Stimulated activated CD8-positive, alpha-beta memory T cell treated with anti-CD3 and anti-CD28 coated beads, Interleukin-12 subunit alpha, Interleukin-12 subunit beta, amount 100 ng/mL, for 4 hours (primary cell): ENCODE measurements around the gene E4F1.

Experiments used
- DNase-seq: peaks from one replicate; pipeline ENCODE4 v3.0.0-alpha.2; 2020; ENCODE audit warnings: low read depth

The E4F1 gene

GRCh38 chr16:2275476-2276367, 52.3 kb downstream of the E4F1 start:
- no peak for DNase-seq

DNA sequence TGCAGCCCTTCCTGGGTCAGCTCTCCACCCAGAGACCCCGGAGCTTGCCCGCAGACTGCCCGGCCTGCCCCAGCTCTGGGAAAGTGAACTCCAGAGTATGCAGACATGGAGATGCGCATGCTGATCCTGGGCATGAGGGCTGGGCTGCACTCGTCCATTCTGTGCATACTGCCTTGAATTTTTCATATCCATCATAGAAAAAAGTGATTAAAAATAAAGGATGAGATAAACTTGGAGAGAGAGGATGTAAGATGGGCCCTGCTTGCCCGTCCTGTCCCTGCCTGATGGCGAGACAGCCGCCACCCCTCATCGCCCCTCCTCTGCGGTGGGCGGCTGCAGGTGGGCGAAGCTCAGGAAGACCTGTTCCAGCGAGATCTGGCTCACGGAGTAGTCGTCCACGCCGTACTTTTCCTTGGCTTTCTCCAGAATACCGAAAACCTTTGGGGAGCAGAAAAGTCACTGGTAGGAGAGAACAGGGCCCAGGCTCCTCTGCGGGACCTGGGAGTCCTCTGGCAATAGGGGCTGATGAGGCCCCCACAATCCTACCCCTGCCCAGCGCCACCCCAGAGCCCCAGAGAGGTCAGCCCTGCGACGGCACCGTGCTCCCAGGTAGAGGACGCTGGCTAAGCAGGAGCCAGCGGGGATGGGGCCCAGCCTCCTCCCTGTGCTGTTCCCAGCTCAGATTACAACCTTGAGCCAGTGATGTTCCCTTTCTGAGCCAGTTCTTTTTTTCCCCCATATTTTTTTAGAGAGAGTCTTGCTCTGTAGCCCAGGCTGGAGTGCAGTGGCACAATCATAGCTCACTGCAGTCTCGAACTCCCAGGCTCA, 53.2 kb downstream of the E4F1 start:
- DNase-seq: no peak

- DNase-seq: no peak
Observed at GRCh38 chr16:2277466-2278271, 54.3 kb downstream of the E4F1 start.

GRCh38 chr16:2278272-2278608, 54.8 kb downstream of the E4F1 start:
- no peak for DNase-seq

- no peak for DNase-seq
Observed at GRCh38 chr16:2278956-2279800, 55.8 kb downstream of the E4F1 start.

DNA sequence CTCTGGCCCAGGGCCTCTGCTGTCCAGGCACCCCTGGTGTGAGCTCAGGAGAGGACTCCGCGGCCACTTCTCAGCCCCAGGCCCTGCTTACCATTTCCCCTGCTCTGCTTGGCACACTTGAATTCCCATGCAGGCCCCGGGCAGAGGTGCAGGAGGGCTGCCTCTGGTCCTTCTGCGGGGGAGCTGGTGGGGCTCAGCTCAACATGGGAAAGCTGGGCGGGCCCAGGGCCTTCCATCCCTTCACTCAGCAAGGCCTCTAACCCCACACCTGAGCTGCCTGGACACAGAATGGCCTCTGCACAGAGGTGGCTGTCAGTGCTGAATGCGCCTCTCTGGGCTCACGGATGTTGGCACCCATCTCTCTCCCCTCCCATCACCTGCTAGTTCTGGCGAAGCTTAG, 57.1 kb downstream of the E4F1 start:
- no peak for DNase-seq

DNA sequence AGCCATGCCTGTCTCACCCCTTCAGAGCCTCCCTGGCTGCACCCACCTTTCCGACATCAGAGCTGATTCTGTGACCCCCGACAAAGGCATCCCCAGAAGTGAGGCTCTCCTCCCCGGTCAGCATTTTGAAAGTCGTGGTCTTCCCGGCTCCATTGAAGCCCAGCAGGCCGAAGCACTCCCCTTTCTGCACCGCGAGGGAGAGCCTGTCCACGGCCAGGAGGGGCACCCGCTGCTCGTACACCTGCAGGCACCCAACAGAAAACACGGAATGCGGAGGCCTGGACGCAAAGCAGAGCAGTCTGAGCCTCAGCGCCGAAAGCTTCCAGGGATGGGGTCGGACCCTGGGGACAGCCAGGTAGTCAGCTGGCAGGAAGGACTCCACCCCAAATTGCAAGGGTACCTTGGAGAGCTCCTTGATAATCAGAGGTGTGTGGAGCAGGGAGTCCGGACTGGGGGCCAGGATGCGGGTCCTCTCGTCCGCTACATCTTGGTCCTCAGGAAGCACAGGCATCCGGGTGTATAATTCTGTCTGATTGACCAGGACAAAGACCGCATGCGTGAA, 57.7 kb downstream of the E4F1 start:
- DNase-seq: no peak

- DNase-seq: no peak
Observed at GRCh38 chr16:2282262-2282661, 58.9 kb downstream of the E4F1 start.

DNA sequence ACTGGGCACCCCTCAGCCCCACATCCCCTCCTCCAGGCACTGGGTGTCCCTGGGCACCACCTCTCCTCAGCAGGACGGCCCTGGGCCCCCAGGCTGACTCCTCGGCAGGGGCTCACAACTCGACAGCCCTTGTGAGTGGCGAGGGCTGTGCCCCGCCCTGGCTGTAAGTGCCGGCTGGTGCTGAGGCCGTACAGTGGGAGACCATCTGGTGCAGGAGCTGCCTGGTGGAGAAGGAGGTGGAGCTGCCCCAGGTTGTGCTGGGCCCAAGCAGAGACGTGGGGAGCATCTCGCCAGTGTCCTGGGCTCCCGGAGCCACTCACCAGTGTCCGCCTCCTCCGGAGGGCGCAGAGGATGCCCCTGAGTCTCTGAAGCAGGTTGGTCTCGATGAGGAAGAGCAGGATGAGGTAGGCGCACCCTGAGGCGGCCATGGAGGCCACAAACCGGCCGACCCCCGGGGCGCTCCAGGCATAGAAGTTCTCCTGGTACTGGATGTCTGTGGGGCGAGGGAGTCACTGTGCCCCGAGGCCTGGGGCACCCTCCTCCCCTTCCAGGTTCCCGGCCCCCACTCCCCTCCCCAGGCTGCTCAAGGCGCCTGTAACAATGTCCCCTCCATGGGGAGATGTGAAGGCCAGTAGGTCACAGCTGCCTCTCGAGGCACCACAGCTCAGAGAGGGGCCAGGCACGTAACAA, 59.6 kb downstream of the E4F1 start:
- DNase-seq: no peak

- no peak for DNase-seq
Observed at GRCh38 chr16:2284001-2284770, 60.8 kb downstream of the E4F1 start.

DNA sequence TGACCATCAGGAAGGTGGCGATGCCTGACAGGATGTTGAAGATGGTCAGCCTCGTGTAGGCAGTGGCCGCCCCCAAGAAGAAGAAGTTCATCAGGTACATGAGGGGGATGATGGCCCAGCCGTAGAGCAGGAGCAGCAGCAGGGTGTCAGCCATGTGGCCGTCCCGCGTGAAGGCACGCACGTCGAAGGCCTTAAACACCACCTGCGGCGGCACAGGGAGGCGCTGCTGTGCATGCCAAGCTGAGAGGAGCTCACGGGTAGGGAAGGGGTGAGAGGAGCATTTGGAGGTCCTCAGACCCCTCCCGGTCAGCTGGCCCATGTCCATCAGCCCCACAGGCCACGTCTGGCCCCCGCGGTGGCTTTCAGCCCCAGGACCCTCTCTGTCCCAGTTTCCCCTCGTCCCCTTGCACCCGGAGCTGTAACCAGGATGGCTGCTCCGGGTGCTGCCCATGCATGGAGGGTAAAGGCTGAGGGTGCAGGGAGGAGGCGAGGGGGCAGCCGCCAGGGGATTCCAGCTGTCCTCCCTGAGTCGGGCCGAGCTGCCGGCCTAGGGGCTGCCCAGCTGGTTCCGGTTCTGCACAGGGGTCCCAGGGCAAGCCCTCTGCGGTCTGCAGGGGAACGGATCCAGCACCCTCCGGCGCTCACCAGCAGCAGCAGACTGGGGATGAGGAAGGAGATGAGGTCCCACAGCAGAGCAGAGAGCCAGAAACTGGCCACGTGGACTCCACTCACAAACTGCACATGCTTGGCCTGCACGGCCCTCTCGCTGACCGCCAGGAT, 61.6 kb downstream of the E4F1 start:
- no peak for DNase-seq
